ENCODE results near the gene LDLRAD4. TPM values are rescaled to one million over a fixed set of nuclear protein-coding genes. Genes with fewer than 3 reads are reported as not detected.
A peak's percentile ranks its signal among the peaks of the same experiment; 100 is the strongest.

Gene LDLRAD4
- total RNA-seq, 6 donors from 2014 or later, result 19.5 to 26.6 (median 24.4) TPM

- peaks cover 0 to 6% (median 0%) of the 10 kb centered on the region in 4 donors for H3K4me1 ChIP-seq
- no peak for TF ChIP-seq POLR2A (IDR thresholded peaks at IDR 0.05)
- no peak for TF ChIP-seq POLR2AphosphoS5 (IDR thresholded peaks at IDR 0.05)
- TF ChIP-seq EP300 (IDR thresholded peaks at IDR 0.05), result no peak
- no peak for TF ChIP-seq CTCF (IDR thresholded peaks at IDR 0.05)
- no peak for DNase-seq
- H3K4me3 ChIP-seq, result no peak overlapping the region
- no peaks in the 10 kb centered on the region for H3K27me3 ChIP-seq
- no peaks in the 10 kb centered on the region for H3K36me3 ChIP-seq
- peak overlapping the region in 3 of 4 donors; percentile 19 to 59 (median 54) for H3K27ac ChIP-seq
- WGBS, 2 donors, result 68 to 82% methylated on average over 3 of the region's 3 CpGs
- peak in 1 of 2 donors; percentile 38 for ATAC-seq (ENCODE audit: low FRiP score in 2 of 2)
- H3K9me3 ChIP-seq, result no peaks in the 10 kb centered on the region
These were observed 359.2 kb downstream of the LDLRAD4 start for GRCh38 chr18:13577781-13578180.

GRCh38 chr18:13578400-13578799 is 359.8 kb downstream of the LDLRAD4 start:
- H3K27me3 ChIP-seq, result no peaks in the 10 kb centered on the region
- ATAC-seq (ENCODE audit: low FRiP score in 2 of 2), result no peak
- TF ChIP-seq POLR2A (IDR thresholded peaks at IDR 0.05), result no peak
- TF ChIP-seq EP300 (IDR thresholded peaks at IDR 0.05), result no peak
- no peak for TF ChIP-seq CTCF (IDR thresholded peaks at IDR 0.05)
- TF ChIP-seq POLR2AphosphoS5 (IDR thresholded peaks at IDR 0.05), result no peak

GRCh38 chr18:13579874-13580273 is 361.3 kb downstream of the LDLRAD4 start:
- H3K27me3 ChIP-seq, result no peaks in the 10 kb centered on the region
- H3K4me1 ChIP-seq, result peaks cover 0 to 6% (median 2%) of the 10 kb centered on the region in 4 donors
- H3K9me3 ChIP-seq, result no peaks in the 10 kb centered on the region
- DNase-seq (no peak), ATAC-seq (ENCODE audit: low FRiP score in 2 of 2) (peak in 1 of 2 donors; percentile 35)
- TF ChIP-seq EP300 (IDR thresholded peaks at IDR 0.05), result no peak
- no peak for TF ChIP-seq POLR2A (IDR thresholded peaks at IDR 0.05)
- no peak for TF ChIP-seq CTCF (IDR thresholded peaks at IDR 0.05)
- TF ChIP-seq POLR2AphosphoS5 (IDR thresholded peaks at IDR 0.05), result no peak
- no peaks in the 10 kb centered on the region for H3K36me3 ChIP-seq
- no peak overlapping the region for H3K4me3 ChIP-seq
- 35 to 45% methylated on average over 3 of the region's 3 CpGs for WGBS, 2 donors
- no peak overlapping the region for H3K27ac ChIP-seq

More at GRCh38 chr18:13578400-13578799, 359.8 kb downstream of the LDLRAD4 start:
- 78 to 87% methylated on average over 6 of the region's 6 CpGs for WGBS, 2 donors
- Histone ChIP-seq H3K4me1 (peaks cover 0 to 6% (median 0%) of the 10 kb centered on the region in 4 donors), H3K36me3 (no peaks in the 10 kb centered on the region), H3K9me3 (no peaks in the 10 kb centered on the region), H3K4me3 (no peak overlapping the region), H3K27ac (no peak overlapping the region)
- no peak for DNase-seq

- Histone ChIP-seq H3K9me3 (no peaks in the 10 kb centered on the region), H3K4me1 (peaks cover 0 to 6% (median 4%) of the 10 kb centered on the region in 4 donors), H3K4me3 (no peak overlapping the region), H3K36me3 (no peaks in the 10 kb centered on the region), H3K27me3 (no peaks in the 10 kb centered on the region), H3K27ac (no peak overlapping the region)
- 89 to 95% methylated on average over 4 to 7 of the region's 7 CpGs for WGBS, 2 donors
- DNase-seq (no peak), ATAC-seq (ENCODE audit: low FRiP score in 2 of 2) (no peak)
- no peak for TF ChIP-seq EP300 (IDR thresholded peaks at IDR 0.05)
- TF ChIP-seq POLR2A (IDR thresholded peaks at IDR 0.05), result no peak
- TF ChIP-seq POLR2AphosphoS5 (IDR thresholded peaks at IDR 0.05), result no peak
- no peak for TF ChIP-seq CTCF (IDR thresholded peaks at IDR 0.05)
These were observed 361.8 kb downstream of the LDLRAD4 start for GRCh38 chr18:13580351-13580750.

- TF ChIP-seq POLR2AphosphoS5 (IDR thresholded peaks at IDR 0.05) (no peak), POLR2A (IDR thresholded peaks at IDR 0.05) (no peak), EP300 (IDR thresholded peaks at IDR 0.05) (no peak), CTCF (IDR thresholded peaks at IDR 0.05) (no peak)
- Histone ChIP-seq H3K4me1 (peaks cover 0 to 6% (median 4%) of the 10 kb centered on the region in 4 donors), H3K9me3 (no peaks in the 10 kb centered on the region), H3K27ac (no peak overlapping the region), H3K27me3 (no peaks in the 10 kb centered on the region), H3K4me3 (no peak overlapping the region), H3K36me3 (no peaks in the 10 kb centered on the region)
- 91 to 93% methylated on average over 4 of the region's 4 CpGs for WGBS, 2 donors
- DNase-seq, result no peak
- no peak for ATAC-seq (ENCODE audit: low FRiP score in 2 of 2)
These were observed 362.4 kb downstream of the LDLRAD4 start for GRCh38 chr18:13580991-13581390.

Data from upper lobe of left lung (tissue), 6 donors.